Suprapubic skin (tissue), 4 donors: Measurements from ENCODE around the gene STAC3. TPM values are rescaled to one million over a fixed set of nuclear protein-coding genes. Genes with fewer than 3 reads are reported as not detected.

ENCODE experiments used
- DNase-seq, 2 donors: peaks; one replicate each; pipeline ENCODE4 v3.0.0-alpha.2; 2019; ENCODE audit warnings: low spot score in 2 of 2
- H3K27ac ChIP-seq: fragments of 200-600 bp; sonication (generic); one replicate; pipeline ENCODE4 v1.5.1; 2019
- H3K27me3 ChIP-seq: fragments of 200-600 bp; sonication (generic); one replicate; pipeline ENCODE4 v1.5.1; 2019
- H3K36me3 ChIP-seq: fragments of 200-600 bp; sonication (generic); one replicate; pipeline ENCODE4 v1.5.1; 2019
- H3K4me1 ChIP-seq: fragments of 200-600 bp; sonication (generic); one replicate; pipeline ENCODE4 v1.5.1; 2019
- H3K4me3 ChIP-seq: fragments of 200-600 bp; sonication (generic); one replicate; pipeline ENCODE4 v1.5.1; 2019; ENCODE audit warnings: mild to moderate bottlenecking
- H3K9me3 ChIP-seq: fragments of 200-600 bp; sonication (generic); one replicate; pipeline ENCODE4 v1.5.1; 2019
- EP300 ChIP-seq: sonication (generic); formaldehyde crosslinking; IDR thresholded peaks from one replicate; pipeline ENCODE4 v1.6.1; 2017; ENCODE audit warnings: antibody characterized with exemption
- POLR2A ChIP-seq, 2 donors: fragments of 450-650 bp; IDR thresholded peaks; one replicate each; pipeline ENCODE4 v1.6.1; 2017; ENCODE audit warnings: antibody characterized with exemption in 2 of 2, mild to moderate bottlenecking in 2 of 2, moderate library complexity in 2 of 2
- POLR2AphosphoS5 ChIP-seq, 3 donors: sonication (generic); formaldehyde crosslinking; IDR thresholded peaks; one replicate each; pipeline ENCODE4 v1.6.1; 2017; ENCODE audit warnings: antibody characterized with exemption in 3 of 3
- WGBS: methylation state at CpG from one replicate; pipeline ENCODE4 v1.1.5; 2018; 5-methylcytosine and 5-hydroxymethylcytosine counted together
- total RNA-seq, 4 donors: library from RNA; depleted of rRNA; stranded (reverse); fragments of >200 nt; gene quantifications; one replicate each; pipeline ENCODE4 v1.1.0, GENCODE V29; 2016
- TF ChIP-seq, protein P1 (sequence below), 2 donors: fragments of 200-600 bp in 1 of 2; fragments of 450-650 bp in 1 of 2; sonication (generic) in 1 of 2; IDR thresholded peaks; one replicate each; pipeline ENCODE4 v1.5.1; 2016 to 2019; ENCODE audit warnings: antibody characterized with exemption in 2 of 2, mild to moderate bottlenecking in 1 of 2, moderate library complexity in 1 of 2

Gene STAC3
- total RNA-seq, 4 donors from 2014 or later: 1.7 to 3.0 (median 2.1) TPM

DNA sequence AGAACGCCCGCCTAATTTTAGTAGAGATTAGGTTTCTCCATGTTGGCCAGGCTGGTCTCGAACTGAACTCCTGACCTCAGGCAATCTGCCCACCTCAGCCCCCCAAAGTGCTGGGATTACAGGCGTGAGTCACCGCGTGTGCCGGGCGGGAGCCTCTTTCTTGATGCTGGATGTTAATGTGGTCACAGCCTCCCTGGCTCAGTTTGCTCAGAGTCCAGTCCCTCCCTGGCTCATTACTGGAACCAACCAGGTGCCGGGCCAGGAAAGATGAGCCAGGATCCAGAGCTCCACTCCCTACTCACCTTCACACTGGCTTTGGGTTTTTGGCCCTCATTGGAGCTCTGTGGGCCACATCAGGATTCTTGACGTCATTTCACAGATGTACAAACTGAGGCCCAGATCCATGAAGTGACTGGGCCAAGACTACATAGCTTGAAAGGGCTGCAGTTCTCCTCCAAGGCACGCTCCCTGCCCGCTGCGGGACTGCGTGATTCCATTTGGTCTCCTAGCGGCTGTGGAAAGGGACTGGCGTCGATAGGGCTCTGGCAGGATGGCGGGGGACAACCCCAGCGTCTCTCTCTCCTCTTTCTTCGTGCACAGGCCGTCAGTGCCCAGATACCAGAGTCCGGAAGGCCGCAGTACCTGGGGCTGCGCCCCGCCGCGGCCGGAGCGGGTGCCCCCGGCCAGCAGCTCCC is 26.6 kb downstream of the STAC3 start:
- H3K4me3 ChIP-seq: no peak overlapping the region
- H3K4me1 ChIP-seq: peaks cover 22% of the 10 kb centered on the region
- no peak overlapping the region for H3K27ac ChIP-seq
- H3K36me3 ChIP-seq: no peaks in the 10 kb centered on the region
- H3K27me3 ChIP-seq: peaks cover 74% of the 10 kb centered on the region
- 85% methylated on average over 10 of the region's 30 CpGs for WGBS
- TF ChIP-seq, protein P1, sequence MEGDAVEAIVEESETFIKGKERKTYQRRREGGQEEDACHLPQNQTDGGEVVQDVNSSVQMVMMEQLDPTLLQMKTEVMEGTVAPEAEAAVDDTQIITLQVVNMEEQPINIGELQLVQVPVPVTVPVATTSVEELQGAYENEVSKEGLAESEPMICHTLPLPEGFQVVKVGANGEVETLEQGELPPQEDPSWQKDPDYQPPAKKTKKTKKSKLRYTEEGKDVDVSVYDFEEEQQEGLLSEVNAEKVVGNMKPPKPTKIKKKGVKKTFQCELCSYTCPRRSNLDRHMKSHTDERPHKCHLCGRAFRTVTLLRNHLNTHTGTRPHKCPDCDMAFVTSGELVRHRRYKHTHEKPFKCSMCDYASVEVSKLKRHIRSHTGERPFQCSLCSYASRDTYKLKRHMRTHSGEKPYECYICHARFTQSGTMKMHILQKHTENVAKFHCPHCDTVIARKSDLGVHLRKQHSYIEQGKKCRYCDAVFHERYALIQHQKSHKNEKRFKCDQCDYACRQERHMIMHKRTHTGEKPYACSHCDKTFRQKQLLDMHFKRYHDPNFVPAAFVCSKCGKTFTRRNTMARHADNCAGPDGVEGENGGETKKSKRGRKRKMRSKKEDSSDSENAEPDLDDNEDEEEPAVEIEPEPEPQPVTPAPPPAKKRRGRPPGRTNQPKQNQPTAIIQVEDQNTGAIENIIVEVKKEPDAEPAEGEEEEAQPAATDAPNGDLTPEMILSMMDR (IDR thresholded peaks at IDR 0.05): no peak
- TF ChIP-seq POLR2A (IDR thresholded peaks at IDR 0.05) (no peak), EP300 (no peak)
- H3K9me3 ChIP-seq: no peaks in the 10 kb centered on the region
- DNase-seq: no peak

DNA sequence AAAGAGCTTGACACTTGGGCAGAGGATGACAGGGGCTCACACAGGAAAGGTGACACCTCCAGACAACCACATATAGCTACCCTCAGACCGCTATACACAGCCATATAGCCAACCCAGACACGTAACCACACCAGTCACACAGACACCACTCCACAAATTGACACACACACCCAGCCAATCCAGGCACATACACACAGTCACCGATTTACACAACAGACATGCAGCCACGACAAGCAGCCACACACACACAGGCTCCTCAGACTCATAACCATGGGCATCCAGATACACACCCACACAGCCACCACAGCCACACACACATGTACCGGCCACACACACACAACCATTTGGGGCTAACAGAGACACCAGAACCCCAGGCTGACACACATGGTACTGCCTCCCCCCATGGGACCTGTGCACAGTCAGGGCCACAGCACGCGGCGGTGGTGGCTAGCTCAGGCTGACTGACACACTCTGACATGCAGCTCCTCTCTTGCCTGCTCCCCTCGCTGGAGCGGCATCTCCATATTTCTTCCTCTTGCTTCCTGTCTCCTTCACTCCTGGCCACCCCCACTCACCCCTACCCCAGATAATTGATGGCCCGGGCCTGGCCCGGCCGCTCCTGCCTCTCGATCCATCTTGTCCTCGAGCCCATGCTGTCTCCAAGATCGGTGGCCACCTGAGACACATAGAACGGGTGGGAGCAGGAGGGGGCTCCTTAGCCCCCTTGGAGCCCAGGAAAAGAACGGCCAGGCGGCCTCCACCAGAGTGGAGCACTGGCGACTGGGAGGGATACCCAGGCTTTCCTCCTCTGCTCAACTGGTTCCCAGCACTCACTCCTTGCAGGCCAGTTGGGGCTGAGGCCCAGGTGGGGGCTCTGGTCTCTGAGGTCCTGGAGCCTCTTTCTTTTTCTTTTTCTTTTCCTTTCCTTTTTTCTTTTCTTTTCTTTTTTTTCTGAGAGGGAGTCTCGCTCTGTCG is 27.5 kb downstream of the STAC3 start:
- Histone ChIP-seq H3K4me1 (peaks cover 16% of the 10 kb centered on the region), H3K9me3 (no peaks in the 10 kb centered on the region), H3K4me3 (no peak overlapping the region), H3K36me3 (no peaks in the 10 kb centered on the region), H3K27ac (no peak overlapping the region), H3K27me3 (peaks cover 83% of the 10 kb centered on the region)
- 78% methylated on average over 19 of the region's 22 CpGs for WGBS
- no peak for TF ChIP-seq POLR2AphosphoS5 (IDR thresholded peaks at IDR 0.05)
- TF ChIP-seq EP300: no peak
- no peak for TF ChIP-seq POLR2A (IDR thresholded peaks at IDR 0.05)
- TF ChIP-seq, protein P1 (IDR thresholded peaks at IDR 0.05): no peak
- DNase-seq: no peak

DNA sequence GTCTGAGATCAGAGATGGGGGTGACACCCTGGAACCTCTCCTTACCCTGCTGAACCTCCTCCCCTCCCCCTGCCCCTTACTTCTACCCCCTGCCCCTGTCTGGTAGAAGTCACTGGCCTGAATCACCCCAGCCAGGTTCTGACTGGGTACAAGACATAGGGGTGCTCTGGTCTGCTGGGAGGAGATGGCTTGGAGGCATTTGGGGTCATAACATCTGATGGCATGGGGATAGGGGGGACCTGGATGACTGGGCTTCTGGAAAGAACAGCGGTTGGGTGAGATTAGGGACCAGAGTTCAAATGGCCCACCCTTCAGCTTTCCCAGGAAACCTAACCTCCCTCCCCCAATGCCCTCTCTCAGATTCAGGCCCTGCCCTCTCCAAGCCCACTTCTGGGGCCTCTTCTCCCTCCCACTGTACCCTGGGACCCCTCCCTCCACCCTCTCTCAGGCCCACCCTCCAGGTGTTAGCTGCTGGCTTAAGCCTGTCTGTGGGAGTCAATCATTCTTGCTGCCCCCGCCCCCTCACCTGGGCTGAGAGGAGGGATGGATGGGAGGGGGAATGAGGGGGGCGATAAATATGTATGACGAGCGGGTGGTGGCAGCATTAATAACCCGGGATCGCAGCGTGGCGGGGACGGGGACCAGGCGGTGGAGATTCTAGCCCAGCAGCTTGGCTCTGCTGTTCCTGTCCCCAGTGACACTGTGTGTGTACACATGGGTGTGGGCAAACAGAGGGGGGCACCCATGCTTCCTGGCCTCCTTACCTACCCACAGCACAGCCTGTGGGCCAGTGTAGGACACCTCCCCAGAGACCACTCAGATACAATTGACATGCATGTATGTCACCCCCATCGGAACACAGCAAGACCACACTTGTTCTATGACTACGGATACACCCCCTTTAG is 28.4 kb downstream of the STAC3 start:
- H3K27ac ChIP-seq: no peak overlapping the region

DNA sequence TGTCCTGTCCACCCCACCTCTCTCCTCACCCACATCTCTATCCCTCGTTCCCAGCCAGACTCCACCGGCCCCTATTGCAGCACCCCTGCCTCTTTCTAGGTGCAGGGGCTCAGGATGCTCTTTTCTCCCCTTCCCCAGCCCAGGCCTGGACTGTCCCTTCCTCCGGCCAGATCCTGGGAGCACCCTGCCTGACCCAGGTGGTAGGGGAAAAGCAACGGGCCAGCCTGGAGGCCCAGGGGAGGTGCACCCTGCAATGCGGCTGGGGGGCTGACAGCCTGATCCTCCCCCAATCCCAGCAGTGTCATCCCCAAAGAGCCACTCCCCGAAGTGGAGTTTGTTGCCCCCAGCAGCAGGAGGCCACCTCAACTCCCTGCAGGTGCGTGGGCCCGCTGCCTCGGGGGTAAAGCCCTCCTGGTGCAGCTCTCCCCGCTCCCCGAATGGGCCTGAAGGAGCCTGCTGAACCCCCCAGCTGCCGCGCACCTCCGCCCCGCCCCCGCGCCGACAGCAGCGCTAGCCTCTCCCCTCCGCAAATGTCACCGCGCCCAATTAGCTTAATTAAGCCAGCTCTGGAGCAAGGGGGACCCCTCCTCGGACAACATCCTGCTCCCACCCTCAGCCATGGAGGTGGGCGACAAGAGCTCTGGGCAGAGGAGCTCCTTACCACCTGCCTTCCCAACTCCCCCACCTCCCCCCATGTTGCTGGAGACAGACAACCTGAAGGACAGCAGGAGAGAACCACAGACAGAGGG is 29.6 kb downstream of the STAC3 start:
- Histone ChIP-seq H3K27me3 (peaks cover 85% of the 10 kb centered on the region), H3K4me1 (peaks cover 30% of the 10 kb centered on the region), H3K36me3 (no peaks in the 10 kb centered on the region), H3K27ac (no peak overlapping the region), H3K4me3 (no peak overlapping the region), H3K9me3 (no peaks in the 10 kb centered on the region)
- WGBS: 59% methylated on average over 6 of the region's 24 CpGs
- TF ChIP-seq POLR2AphosphoS5 (IDR thresholded peaks at IDR 0.05): no peak
- TF ChIP-seq, protein P1 (IDR thresholded peaks at IDR 0.05): no peak
- no peak for TF ChIP-seq EP300
- TF ChIP-seq POLR2A (IDR thresholded peaks at IDR 0.05): no peak
- no peak for DNase-seq

More for the DNA sequence above, 28.4 kb downstream of the STAC3 start:
- no peaks in the 10 kb centered on the region for H3K9me3 ChIP-seq
- 73% methylated on average over 13 of the region's 13 CpGs for WGBS
- peaks cover 26% of the 10 kb centered on the region for H3K4me1 ChIP-seq
- H3K4me3 ChIP-seq: no peak overlapping the region
- no peaks in the 10 kb centered on the region for H3K36me3 ChIP-seq
- TF ChIP-seq POLR2A (IDR thresholded peaks at IDR 0.05) (no peak), EP300 (no peak), POLR2AphosphoS5 (IDR thresholded peaks at IDR 0.05) (no peak)
- TF ChIP-seq, protein P1 (IDR thresholded peaks at IDR 0.05): no peak
- no peak for DNase-seq
- H3K27me3 ChIP-seq: peaks cover 86% of the 10 kb centered on the region
